Right lobe of liver (tissue), 4 donors: ENCODE results near the gene LAG3.

Experiments
- CTCF ChIP-seq, 4 donors: fragments of 200-600 bp in 3 of 4; fragments of 450-650 bp in 1 of 4; IDR thresholded peaks; one replicate each; pipeline versions ENCODE4 v1.5.1 to v1.8.0; 2016 to 2022; ENCODE audit warnings: antibody characterized with exemption in 4 of 4, mild to moderate bottlenecking in 2 of 4
- POLR2A ChIP-seq: fragments of 450-650 bp; IDR thresholded peaks from one replicate; pipeline ENCODE4 v1.6.1; 2017; ENCODE audit warnings: antibody characterized with exemption, mild to moderate bottlenecking
- donor health status: DM: no; HTN: no; CAD: no.
- donor health status: DM: no; HTN: no; CAD: no.
- donor health status: DM: no; HTN: yes; CAD: no.

DNA sequence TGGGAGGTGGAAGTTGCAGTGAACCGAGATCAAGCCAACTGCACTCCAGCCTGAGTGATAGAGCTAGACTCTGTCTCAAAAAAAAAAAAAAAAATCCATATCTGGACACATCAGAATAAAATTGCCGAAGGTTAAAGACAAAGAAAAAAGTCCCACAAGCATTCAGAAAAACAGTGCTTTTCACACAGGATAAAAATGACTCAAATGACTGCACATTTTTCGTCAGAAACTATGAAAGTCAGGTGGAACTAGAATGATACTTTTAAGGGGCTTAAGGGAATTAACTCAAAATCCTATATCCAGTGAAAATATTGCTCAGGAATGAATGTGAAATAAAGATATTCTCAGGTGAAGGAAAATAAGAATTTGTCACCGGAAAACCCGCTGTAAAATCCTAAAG lies 35.6 kb upstream of the LAG3 start:
- no peak for TF ChIP-seq CTCF (IDR thresholded peaks at IDR 0.05)
- no peak for TF ChIP-seq POLR2A
